ENCODE results near the gene SLC45A2. TPM values are rescaled to one million over a fixed set of nuclear protein-coding genes. Genes with fewer than 3 reads are reported as not detected.

Gene SLC45A2
- total RNA-seq, 1 experiment from 2014 or later = not detected

- ChIA-PET POLR2A (no interaction called here), CTCF (interaction anchor here (2.1 to 3.0 kb wide), 2 partner anchors 12 to 16 kb away, joined by 5 to 12 read pairs; no protein-coding TSS in a partner anchor)
- Mint-ChIP-seq H3K27ac (no peak overlapping the region), H3K9me3 (peaks cover 3% of the 10 kb centered on the region; the same call in 1 of the 2 replicates), H3K27me3 (ENCODE audit: low read depth) (no peaks in the 10 kb centered on the region), H3K36me3 (no peaks in the 10 kb centered on the region; the same call in 1 of the 2 replicates), H3K4me1 (peaks cover 41% of the 10 kb centered on the region), H3K4me3 (no peak overlapping the region)
- DNase-seq (ENCODE audit: low spot score) (no peak), ATAC-seq (no peak)
- TF ChIP-seq CBFB (CRISPR knock-in tag; IDR thresholded peaks at IDR 0.05; ENCODE audit: low read depth) (no peak), ZMAT4 (CRISPR knock-in tag; IDR thresholded peaks at IDR 0.05) (no peak), ZNF138 (CRISPR knock-in tag; conservative IDR thresholded peaks at IDR 0.05) (no peak)
Observed at GRCh38 chr5:33981408-33982162, 2.9 kb downstream of the SLC45A2 start.

- no peak for DNase-seq (ENCODE audit: low spot score)
- Mint-ChIP-seq H3K27ac (no peak overlapping the region), H3K4me3 (no peak overlapping the region), H3K4me1 (peaks cover 55% of the 10 kb centered on the region), H3K9me3 (peaks cover 3% of the 10 kb centered on the region; the same call in 1 of the 2 replicates), H3K27me3 (ENCODE audit: low read depth) (no peaks in the 10 kb centered on the region), H3K36me3 (no peaks in the 10 kb centered on the region)
- ChIA-PET POLR2A (no interaction called here), CTCF (interaction anchor here (2.2 kb wide), 1 partner anchor 16 kb away, joined by 5 read pairs; no protein-coding TSS in a partner anchor)
- no peak for ATAC-seq
- TF ChIP-seq PRRX2 (CRISPR knock-in tag; IDR thresholded peaks at IDR 0.05) (no peak), ZNF317 (CRISPR knock-in tag; IDR thresholded peaks at IDR 0.05; ENCODE audit: borderline replicate concordance, low read depth) (no peak), CREM (CRISPR knock-in tag; IDR thresholded peaks at IDR 0.05) (no peak), AFF4 (CRISPR knock-in tag; IDR thresholded peaks at IDR 0.05; ENCODE audit: borderline replicate concordance) (no peak), E2F4 (CRISPR knock-in tag; IDR thresholded peaks at IDR 0.05; ENCODE audit: borderline replicate concordance, low read depth) (no peak), ZNF232 (CRISPR knock-in tag; IDR thresholded peaks at IDR 0.05) (no peak), CBFB (CRISPR knock-in tag; IDR thresholded peaks at IDR 0.05; ENCODE audit: low read depth) (no peak), CREB1 (CRISPR knock-in tag; IDR thresholded peaks at IDR 0.05) (no peak), HMGA2 (CRISPR knock-in tag; IDR thresholded peaks at IDR 0.05) (no peak), NR1H2 (CRISPR knock-in tag; IDR thresholded peaks at IDR 0.05) (no peak), RORB (CRISPR knock-in tag; IDR thresholded peaks at IDR 0.05) (no peak), ZBTB43 (CRISPR knock-in tag; IDR thresholded peaks at IDR 0.05) (no peak), EMX1 (CRISPR knock-in tag; IDR thresholded peaks at IDR 0.05) (no peak), JAZF1 (CRISPR knock-in tag; IDR thresholded peaks at IDR 0.05) (no peak)
Observed at GRCh38 chr5:33980030-33980429, 4.5 kb downstream of the SLC45A2 start.

All from WTC11 (cell line).